ENCODE data around the gene ANGPTL4. TPM values are rescaled to one million over a fixed set of nuclear protein-coding genes. Genes with fewer than 3 reads are reported as not detected.

Gene ANGPTL4
- polyA plus RNA-seq, 1 experiment = 2.2 TPM

DNA sequence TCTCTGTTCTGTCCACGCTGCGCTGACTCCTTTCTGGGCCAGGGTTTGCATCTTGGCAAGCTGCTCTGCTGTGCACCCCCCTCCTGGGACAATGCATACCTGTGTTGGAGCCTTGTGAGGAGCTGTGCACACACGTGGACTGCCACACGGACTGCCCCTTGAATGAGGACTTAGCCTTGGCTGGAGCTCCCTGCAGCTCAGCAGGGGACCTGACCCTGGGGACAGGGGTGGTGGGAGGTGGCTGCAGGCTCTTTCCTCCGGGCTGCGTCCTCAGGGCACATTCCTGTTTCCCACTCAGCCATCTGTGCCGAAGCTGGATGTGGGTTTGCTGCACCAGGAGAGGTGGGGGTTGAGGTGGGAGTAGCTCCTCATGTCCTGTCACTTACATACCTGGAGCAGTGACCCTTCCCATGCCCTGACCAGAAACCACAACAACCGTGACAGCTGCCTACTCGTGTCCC, 34.4 kb downstream of the ANGPTL4 start:
- ChIA-PET POLR2A (no interaction called here), CTCF (interaction anchor here (0.7 to 2.6 kb wide), 8 partner anchors 15 to 181 kb away, joined by 3 to 38 read pairs (median 4); partner anchors contain the start of genes ANGPTL4 and MARCHF2)
- Histone ChIP-seq H3K36me3 (ENCODE audit: control insufficient read depth, insufficient read depth, low read length) (peaks cover 17% of the 10 kb centered on the region), H3K27me3 (ENCODE audit: control insufficient read depth, insufficient read depth, low read length) (no peaks in the 10 kb centered on the region), H3K4me3 (ENCODE audit: low read depth, low read length) (no peak overlapping the region)
- no peak for DNase-seq (ENCODE audit: low read depth)
- TF ChIP-seq, protein P1, sequence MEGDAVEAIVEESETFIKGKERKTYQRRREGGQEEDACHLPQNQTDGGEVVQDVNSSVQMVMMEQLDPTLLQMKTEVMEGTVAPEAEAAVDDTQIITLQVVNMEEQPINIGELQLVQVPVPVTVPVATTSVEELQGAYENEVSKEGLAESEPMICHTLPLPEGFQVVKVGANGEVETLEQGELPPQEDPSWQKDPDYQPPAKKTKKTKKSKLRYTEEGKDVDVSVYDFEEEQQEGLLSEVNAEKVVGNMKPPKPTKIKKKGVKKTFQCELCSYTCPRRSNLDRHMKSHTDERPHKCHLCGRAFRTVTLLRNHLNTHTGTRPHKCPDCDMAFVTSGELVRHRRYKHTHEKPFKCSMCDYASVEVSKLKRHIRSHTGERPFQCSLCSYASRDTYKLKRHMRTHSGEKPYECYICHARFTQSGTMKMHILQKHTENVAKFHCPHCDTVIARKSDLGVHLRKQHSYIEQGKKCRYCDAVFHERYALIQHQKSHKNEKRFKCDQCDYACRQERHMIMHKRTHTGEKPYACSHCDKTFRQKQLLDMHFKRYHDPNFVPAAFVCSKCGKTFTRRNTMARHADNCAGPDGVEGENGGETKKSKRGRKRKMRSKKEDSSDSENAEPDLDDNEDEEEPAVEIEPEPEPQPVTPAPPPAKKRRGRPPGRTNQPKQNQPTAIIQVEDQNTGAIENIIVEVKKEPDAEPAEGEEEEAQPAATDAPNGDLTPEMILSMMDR (IDR thresholded peaks at IDR 0.05; ENCODE audit: insufficient read depth, low read depth, low read length) = no peak

DNA sequence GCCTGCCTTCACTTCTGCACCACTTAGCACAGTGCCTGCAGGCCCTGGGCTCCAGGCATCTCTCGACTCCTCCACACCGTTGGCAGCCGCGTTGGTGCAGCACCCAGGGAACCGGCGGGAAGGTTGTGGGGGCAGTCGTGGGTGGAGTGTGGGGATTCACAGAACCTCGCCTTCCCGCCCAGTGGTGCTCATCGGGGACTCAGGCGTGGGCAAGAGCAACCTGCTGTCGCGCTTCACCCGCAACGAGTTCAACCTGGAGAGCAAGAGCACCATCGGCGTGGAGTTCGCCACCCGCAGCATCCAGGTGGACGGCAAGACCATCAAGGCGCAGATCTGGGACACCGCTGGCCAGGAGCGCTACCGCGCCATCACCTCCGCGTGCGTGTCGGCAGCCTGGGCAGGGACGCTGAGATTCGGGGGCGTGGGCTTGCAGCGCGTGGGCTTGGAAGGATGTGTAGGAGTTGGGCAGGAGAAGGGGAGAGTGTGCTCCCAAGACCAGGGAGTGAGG, 35.8 kb downstream of the ANGPTL4 start:
- ChIA-PET CTCF (interaction anchor here (0.6 kb wide), 1 partner anchor 27 kb away, joined by 3 read pairs; no protein-coding TSS in a partner anchor), POLR2A (no interaction called here)
- DNase-seq (ENCODE audit: low read depth) = no peak
- Histone ChIP-seq H3K36me3 (ENCODE audit: control insufficient read depth, insufficient read depth, low read length) (peaks cover 20% of the 10 kb centered on the region), H3K27me3 (ENCODE audit: control insufficient read depth, insufficient read depth, low read length) (no peaks in the 10 kb centered on the region), H3K4me3 (ENCODE audit: low read depth, low read length) (no peak overlapping the region)
- TF ChIP-seq, protein P1 (IDR thresholded peaks at IDR 0.05; ENCODE audit: insufficient read depth, low read depth, low read length) = no peak

DNA sequence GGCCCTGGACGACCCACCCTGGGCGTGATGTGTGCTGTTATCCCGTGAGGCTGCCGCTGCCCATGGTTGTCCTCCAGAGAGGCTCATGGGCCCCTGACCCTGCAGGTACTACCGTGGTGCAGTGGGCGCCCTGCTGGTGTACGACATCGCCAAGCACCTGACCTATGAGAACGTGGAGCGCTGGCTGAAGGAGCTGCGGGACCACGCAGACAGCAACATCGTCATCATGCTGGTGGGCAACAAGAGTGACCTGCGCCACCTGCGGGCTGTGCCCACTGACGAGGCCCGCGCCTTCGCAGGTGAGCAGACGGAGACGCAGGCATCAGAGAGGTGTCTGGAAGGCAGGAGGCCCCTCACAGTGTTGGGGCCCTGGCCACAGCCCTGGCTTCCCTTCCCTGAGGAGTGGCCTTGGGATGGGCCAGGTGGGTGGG, 38.0 kb downstream of the ANGPTL4 start:
- POLR2A ChIA-PET = no interaction called here
- Histone ChIP-seq H3K27me3 (ENCODE audit: control insufficient read depth, insufficient read depth, low read length) (no peaks in the 10 kb centered on the region), H3K36me3 (ENCODE audit: control insufficient read depth, insufficient read depth, low read length) (peaks cover 23% of the 10 kb centered on the region), H3K4me3 (ENCODE audit: low read depth, low read length) (no peak overlapping the region)
- TF ChIP-seq, protein P1 (IDR thresholded peaks at IDR 0.05; ENCODE audit: insufficient read depth, low read depth, low read length) = no peak
- CTCF ChIA-PET = no interaction called here
- DNase-seq (ENCODE audit: low read depth) = no peak

DNA sequence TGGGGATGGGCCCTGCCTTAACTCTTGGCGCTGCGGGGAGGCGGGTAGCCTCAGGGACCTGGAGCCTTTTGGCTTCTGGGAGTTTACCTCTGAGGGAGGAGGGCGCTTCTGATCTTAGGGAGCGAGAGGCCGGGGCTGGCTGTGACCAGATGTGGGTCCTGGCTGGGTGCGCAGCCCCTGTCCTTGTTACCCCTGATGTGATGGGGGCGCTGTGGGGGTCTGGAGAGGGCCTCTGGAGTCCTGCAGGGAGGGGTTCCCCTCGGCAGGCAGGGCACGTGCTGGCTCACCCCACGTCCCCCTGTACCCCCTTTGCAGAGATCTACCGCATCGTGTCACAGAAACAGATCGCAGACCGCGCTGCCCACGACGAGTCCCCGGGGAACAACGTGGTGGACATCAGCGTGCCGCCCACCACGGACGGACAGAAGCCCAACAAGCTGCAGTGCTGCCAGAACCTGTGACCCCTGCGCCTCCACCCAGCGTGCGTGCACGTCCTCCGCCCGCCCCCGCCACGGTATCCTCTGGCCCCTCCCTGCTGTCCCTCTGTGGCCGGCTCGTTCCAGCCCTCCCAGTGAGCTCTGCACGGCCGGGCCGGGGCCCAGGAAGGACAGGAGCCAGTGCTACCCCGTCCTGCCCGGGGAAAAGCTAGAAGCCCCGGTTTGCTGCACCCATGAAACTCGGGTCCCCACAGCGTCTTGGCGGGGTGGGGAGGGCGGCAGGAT, 39.3 kb downstream of the ANGPTL4 start:
- ChIA-PET POLR2A (no interaction called here), CTCF (interaction anchor here (1.1 kb wide), 1 partner anchor 50 kb away, joined by 4 read pairs; no protein-coding TSS in a partner anchor)
- DNase-seq (ENCODE audit: low read depth) = no peak
- H3K36me3 ChIP-seq (ENCODE audit: control insufficient read depth, insufficient read depth, low read length) = peaks cover 23% of the 10 kb centered on the region
- TF ChIP-seq, protein P1 (IDR thresholded peaks at IDR 0.05; ENCODE audit: insufficient read depth, low read depth, low read length) = no peak
- no peaks in the 10 kb centered on the region for H3K27me3 ChIP-seq (ENCODE audit: control insufficient read depth, insufficient read depth, low read length)
- H3K4me3 ChIP-seq (ENCODE audit: low read depth, low read length) = no peak overlapping the region

DNA sequence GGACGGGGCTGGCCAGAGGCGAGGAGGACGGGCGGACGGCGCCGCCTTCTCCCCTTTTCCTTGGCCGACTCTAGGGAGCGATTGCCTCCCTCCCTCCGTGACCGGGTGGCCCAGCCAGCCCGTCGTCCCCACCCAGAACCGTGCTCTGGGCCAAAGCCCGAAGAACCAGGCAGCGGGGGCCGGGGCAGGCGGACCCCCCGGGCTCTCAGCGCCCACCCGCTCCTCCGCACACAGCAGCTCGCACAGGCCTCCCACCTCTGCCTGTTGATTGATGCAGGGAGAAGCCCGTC, 39.8 kb downstream of the ANGPTL4 start:
- CTCF ChIA-PET = interaction anchor here (1.1 kb wide), 1 partner anchor 51 kb away, joined by 4 read pairs; no protein-coding TSS in a partner anchor
- H3K36me3 ChIP-seq (ENCODE audit: control insufficient read depth, insufficient read depth, low read length) = peaks cover 22% of the 10 kb centered on the region
- POLR2A ChIA-PET = no interaction called here
- TF ChIP-seq, protein P1 (IDR thresholded peaks at IDR 0.05; ENCODE audit: insufficient read depth, low read depth, low read length) = no peak
- H3K4me3 ChIP-seq (ENCODE audit: low read depth, low read length) = no peak overlapping the region
- no peak for DNase-seq (ENCODE audit: low read depth)
- H3K27me3 ChIP-seq (ENCODE audit: control insufficient read depth, insufficient read depth, low read length) = no peaks in the 10 kb centered on the region
